ENCODE measurements around the gene RAB27A.

Gene RAB27A

GRCh38 chr15:55246567-55246966, 43.0 kb downstream of the RAB27A start:
- Histone ChIP-seq H3K36me3 (ENCODE audit: control insufficient read depth in 2 of 2, insufficient read depth in 1 of 2, low read length in 2 of 2) (no peaks in the 10 kb centered on the region), H3K4me1 (ENCODE audit: control insufficient read depth, insufficient read depth, low read length) (no peaks in the 10 kb centered on the region), H3K4me3 (ENCODE audit: low read depth, low read length) (no peak overlapping the region), H3K9me3 (ENCODE audit: control insufficient read depth, insufficient read depth, low read depth, low read length) (no peaks in the 10 kb centered on the region), H3K27ac (ENCODE audit: extremely low read depth, low read depth, low read length) (no peak overlapping the region)
- ChIA-PET POLR2A (no interaction called here), CTCF (no interaction called here)
- TF ChIP-seq TCF7L2 (IDR thresholded peaks at IDR 0.05; ENCODE audit: borderline replicate concordance, low read depth, low read length) (no peak), HOXA7 (CRISPR knock-in tag; IDR thresholded peaks at IDR 0.05; ENCODE audit: borderline replicate concordance) (no peak), ZNF658 (tag by site-specific recombination; IDR thresholded peaks at IDR 0.05) (no peak), ZNF530 (tag by site-specific recombination; IDR thresholded peaks at IDR 0.05; ENCODE audit: low read depth) (no peak), ZNF571 (tag by site-specific recombination; IDR thresholded peaks at IDR 0.05) (no peak), ZNF311 (tag by site-specific recombination; IDR thresholded peaks at IDR 0.05; ENCODE audit: borderline replicate concordance) (no peak), MYNN (tag by site-specific recombination; IDR thresholded peaks at IDR 0.05; ENCODE audit: borderline replicate concordance) (no peak), ZNF426 (tag by site-specific recombination; IDR thresholded peaks at IDR 0.05) (no peak), BCL11B (tag by site-specific recombination; IDR thresholded peaks at IDR 0.05; ENCODE audit: low read depth) (no peak), ZNF626 (tag by site-specific recombination; IDR thresholded peaks at IDR 0.05) (no peak)
- TF ChIP-seq, protein P1, sequence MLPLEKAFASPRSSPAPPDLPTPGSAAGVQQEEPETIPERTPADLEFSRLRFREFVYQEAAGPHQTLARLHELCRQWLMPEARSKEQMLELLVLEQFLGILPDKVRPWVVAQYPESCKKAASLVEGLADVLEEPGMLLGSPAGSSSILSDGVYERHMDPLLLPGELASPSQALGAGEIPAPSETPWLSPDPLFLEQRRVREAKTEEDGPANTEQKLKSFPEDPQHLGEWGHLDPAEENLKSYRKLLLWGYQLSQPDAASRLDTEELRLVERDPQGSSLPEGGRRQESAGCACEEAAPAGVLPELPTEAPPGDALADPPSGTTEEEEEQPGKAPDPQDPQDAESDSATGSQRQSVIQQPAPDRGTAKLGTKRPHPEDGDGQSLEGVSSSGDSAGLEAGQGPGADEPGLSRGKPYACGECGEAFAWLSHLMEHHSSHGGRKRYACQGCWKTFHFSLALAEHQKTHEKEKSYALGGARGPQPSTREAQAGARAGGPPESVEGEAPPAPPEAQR (tag by site-specific recombination; IDR thresholded peaks at IDR 0.05): no peak

DNA sequence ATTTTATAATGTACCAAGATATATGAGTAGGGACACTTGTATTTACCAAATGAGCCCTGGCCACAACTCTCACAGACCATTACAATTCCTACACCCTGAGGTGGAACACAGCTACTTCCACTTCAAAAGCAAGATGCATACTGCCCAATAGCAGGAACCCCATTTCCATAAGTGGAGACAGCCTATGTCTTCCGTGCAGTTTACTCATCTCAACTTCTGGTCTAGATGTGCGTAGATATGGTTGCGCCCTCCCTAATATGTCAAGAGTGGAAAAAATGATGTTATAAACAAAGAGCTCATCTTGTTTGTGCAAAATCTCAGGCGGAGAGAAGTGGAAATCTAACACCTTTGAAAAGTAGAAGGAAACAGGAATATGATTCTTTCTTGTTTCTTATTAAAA, 44.6 kb downstream of the RAB27A start:
- H3K36me3 ChIP-seq (ENCODE audit: control insufficient read depth in 2 of 2, insufficient read depth in 1 of 2, low read length in 2 of 2): no peaks in the 10 kb centered on the region
- no peaks in the 10 kb centered on the region for H3K4me1 ChIP-seq (ENCODE audit: control insufficient read depth, insufficient read depth, low read length)
- TF ChIP-seq ZNF350 (tag by site-specific recombination; IDR thresholded peaks at IDR 0.05) (no peak), ZNF785 (tag by site-specific recombination; IDR thresholded peaks at IDR 0.05) (no peak), ZNF776 (tag by site-specific recombination; IDR thresholded peaks at IDR 0.05; ENCODE audit: borderline replicate concordance) (no peak), ZNF280D (tag by site-specific recombination; IDR thresholded peaks at IDR 0.05) (no peak), PRDM6 (tag by site-specific recombination; IDR thresholded peaks at IDR 0.05) (no peak), ZNF37A (tag by site-specific recombination; IDR thresholded peaks at IDR 0.05) (no peak), KLF10 (tag by site-specific recombination; IDR thresholded peaks at IDR 0.05) (no peak), ZBTB11 (tag by site-specific recombination; conservative IDR thresholded peaks at IDR 0.05; ENCODE audit: low read depth) (no peak), ZBTB17 (tag by site-specific recombination; IDR thresholded peaks at IDR 0.05) (no peak), ZNF677 (tag by site-specific recombination; IDR thresholded peaks at IDR 0.05) (no peak), ZNF600 (tag by site-specific recombination; IDR thresholded peaks at IDR 0.05) (no peak), SETDB1 (IDR thresholded peaks at IDR 0.05; ENCODE audit: insufficient read length, low read length) (no peak), ZNF112 (tag by site-specific recombination; IDR thresholded peaks at IDR 0.05) (no peak), ZNF292 (tag by site-specific recombination; IDR thresholded peaks at IDR 0.05; ENCODE audit: borderline replicate concordance, low read depth) (no peak), BCL11B (tag by site-specific recombination; IDR thresholded peaks at IDR 0.05; ENCODE audit: low read depth) (no peak)
- H3K9me3 ChIP-seq (ENCODE audit: control insufficient read depth, insufficient read depth, low read depth, low read length): no peaks in the 10 kb centered on the region
- ChIA-PET POLR2A (interaction anchor here (0.6 kb wide), 1 partner anchor 87 kb away, joined by 3 read pairs; no protein-coding TSS in a partner anchor), CTCF (no interaction called here)
- no peak overlapping the region for H3K4me3 ChIP-seq (ENCODE audit: low read depth, low read length)
- no peak overlapping the region for H3K27ac ChIP-seq (ENCODE audit: extremely low read depth, low read depth, low read length)
